Pancreas (tissue), 10 donors: ENCODE data around the gene SLC2A10. TPM values are rescaled to one million over a fixed set of nuclear protein-coding genes. Genes with fewer than 3 reads are reported as not detected.

Experiments
- ATAC-seq, 4 donors: fragments of 200-7000 bp; cut with Tn5 transposase; one replicate each; pipeline versions ENCODE4 v1.8.0 to v1.9.1; 2020; ENCODE audit warnings: mild to moderate bottlenecking in 4 of 4, moderate library complexity in 4 of 4
- DNase-seq, 6 donors: peaks; one replicate each; pipeline ENCODE4 v3.0.0-alpha.2; 2020
- FAIRE-seq: peaks from 2 replicates; lab custom pipeline; 2012; peaks lifted over from hg19 to GRCh38; lab: Jason Lieb, UNC
- H3K27ac ChIP-seq, 4 donors: fragments of 200-600 bp; sonication (generic); 1 replicate in 3 of 4; 2 replicates in 1 of 4; pipeline versions ENCODE4 v1.5.0 to v1.8.0; 2020
- H3K27me3 ChIP-seq, 4 donors: fragments of 200-600 bp; one replicate each; pipeline ENCODE4 v1.8.0; 2021
- H3K36me3 ChIP-seq, 3 donors: fragments of 200-600 bp; sonication (generic) in 1 of 3; one replicate each; pipeline versions ENCODE4 v1.5.0 to v1.8.0; 2020 to 2021
- H3K4me1 ChIP-seq, 3 donors: fragments of 200-600 bp; one replicate each; pipeline ENCODE4 v1.8.0; 2021
- H3K4me3 ChIP-seq, 4 donors: fragments of 200-600 bp; sonication (generic) in 2 of 4; one replicate each; pipeline versions ENCODE4 v1.5.0 to v1.8.0; 2020 to 2021
- H3K9me3 ChIP-seq, 4 donors: fragments of 200-600 bp; one replicate each; pipeline ENCODE4 v1.8.0; 2021
- WGBS, 2 donors: extraction: QIAGEN DNeasy Blood & Tissue Kit; methylation state at CpG; one replicate each; pipeline ENCODE4 v1.1.7; 2013; 5-methylcytosine and 5-hydroxymethylcytosine counted together
- intact Hi-C, 3 donors: fragments of 100-400 bp; cut with DNase I; formaldehyde crosslinking; loops; one replicate each; pipeline versions ENCODE4 v1.11.1 to v1.14.2; 2022
- polyA plus RNA-seq, 2 donors: library from polyadenylated mRNA; stranded (reverse); fragments of 200-250 nt; gene quantifications; one replicate each; pipeline ENCODE4 v1.2.3, GENCODE V29; 2013
- total RNA-seq, 6 donors: library from RNA; stranded (reverse); fragmentation: NEBNext Ultra II Directional in 4 of 6; extraction: Animal tissue kit (Norgen Biotek cat#: 25700) in 4 of 6; gene quantifications; one replicate each; pipeline versions ENCODE4 v1.2.1 to v1.2.4, GENCODE V29; 2021 to 2023
- TF ChIP-seq, protein P1 (sequence below), 4 donors: fragments of 200-600 bp; sonication (generic) in 3 of 4; IDR thresholded peaks; one replicate each; pipeline versions ENCODE4 v1.5.0 to v1.8.0; 2021; ENCODE audit warnings: antibody characterized with exemption in 4 of 4
- donor health status: healthy with polysubstance abuse.
- donor health status: DM: no; HTN: no; CAD: no; lungs with moderate emphysema.
- donor health status: DM: no; HTN: no; CAD: no.
- donor health status: control.
- donor health status: control.
- donor health status: Bipolar disorder and iron deficiency.
- donor health status: DM: yes; HTN: yes; CAD: no.
- donor health status: DM: no; HTN: no; CAD: no.
- donor health status: DM: no; HTN: no; CAD: no.
- donor health status: DM: yes; HTN: yes; CAD: no.

The SLC2A10 gene
- total and polyA plus RNA-seq, 8 donors: 10.9 to 20.9 (median 13.8) TPM

DNA sequence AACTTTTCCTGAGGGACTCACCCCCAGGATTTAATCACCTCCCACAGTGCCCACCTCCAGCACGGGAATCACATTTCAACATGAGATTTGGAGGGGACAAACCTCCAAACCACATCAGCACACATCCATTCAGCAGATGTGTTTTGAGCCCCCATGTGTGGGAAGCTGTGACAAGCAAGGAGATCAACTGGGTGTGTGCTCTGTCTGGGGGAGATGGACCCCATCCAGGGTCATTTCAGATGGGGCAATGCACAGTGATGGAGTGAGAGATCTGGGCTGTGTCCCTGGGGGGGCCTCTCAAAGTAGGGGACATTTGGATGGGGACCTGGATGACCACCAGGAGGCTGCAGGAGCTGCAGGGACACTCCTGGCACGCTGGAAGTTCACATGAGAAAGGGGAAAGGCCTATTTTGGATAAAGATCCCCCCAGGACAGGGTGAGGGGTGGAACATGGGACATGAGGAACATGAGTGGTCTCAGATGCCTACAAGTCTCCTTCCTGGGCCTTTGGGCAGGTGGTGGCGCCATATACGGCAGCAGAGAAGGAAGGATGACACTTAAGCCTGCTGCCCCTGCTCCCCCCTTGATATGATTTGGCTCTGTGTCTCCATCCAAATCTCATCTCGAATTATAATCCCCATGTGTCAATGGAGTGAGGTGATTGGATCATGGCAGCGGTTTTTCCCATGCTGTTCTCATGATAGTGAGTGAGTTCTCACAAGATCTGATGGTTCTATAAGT is 49.6 kb downstream of the SLC2A10 start:
- FAIRE-seq (no peak), ATAC-seq (no peak), DNase-seq (no peak)
- no peaks in the 10 kb centered on the region for H3K4me1 ChIP-seq
- H3K4me3 ChIP-seq: no peak overlapping the region
- H3K36me3 ChIP-seq: no peaks in the 10 kb centered on the region
- intact Hi-C loops: no loop called here
- 65 to 79% methylated on average over 6 of the region's 6 CpGs for WGBS, 2 donors
- TF ChIP-seq, protein P1, sequence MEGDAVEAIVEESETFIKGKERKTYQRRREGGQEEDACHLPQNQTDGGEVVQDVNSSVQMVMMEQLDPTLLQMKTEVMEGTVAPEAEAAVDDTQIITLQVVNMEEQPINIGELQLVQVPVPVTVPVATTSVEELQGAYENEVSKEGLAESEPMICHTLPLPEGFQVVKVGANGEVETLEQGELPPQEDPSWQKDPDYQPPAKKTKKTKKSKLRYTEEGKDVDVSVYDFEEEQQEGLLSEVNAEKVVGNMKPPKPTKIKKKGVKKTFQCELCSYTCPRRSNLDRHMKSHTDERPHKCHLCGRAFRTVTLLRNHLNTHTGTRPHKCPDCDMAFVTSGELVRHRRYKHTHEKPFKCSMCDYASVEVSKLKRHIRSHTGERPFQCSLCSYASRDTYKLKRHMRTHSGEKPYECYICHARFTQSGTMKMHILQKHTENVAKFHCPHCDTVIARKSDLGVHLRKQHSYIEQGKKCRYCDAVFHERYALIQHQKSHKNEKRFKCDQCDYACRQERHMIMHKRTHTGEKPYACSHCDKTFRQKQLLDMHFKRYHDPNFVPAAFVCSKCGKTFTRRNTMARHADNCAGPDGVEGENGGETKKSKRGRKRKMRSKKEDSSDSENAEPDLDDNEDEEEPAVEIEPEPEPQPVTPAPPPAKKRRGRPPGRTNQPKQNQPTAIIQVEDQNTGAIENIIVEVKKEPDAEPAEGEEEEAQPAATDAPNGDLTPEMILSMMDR (IDR thresholded peaks at IDR 0.05): no peak
- no peak overlapping the region for H3K27ac ChIP-seq
- no peaks in the 10 kb centered on the region for H3K9me3 ChIP-seq
- no peaks in the 10 kb centered on the region for H3K27me3 ChIP-seq

DNA sequence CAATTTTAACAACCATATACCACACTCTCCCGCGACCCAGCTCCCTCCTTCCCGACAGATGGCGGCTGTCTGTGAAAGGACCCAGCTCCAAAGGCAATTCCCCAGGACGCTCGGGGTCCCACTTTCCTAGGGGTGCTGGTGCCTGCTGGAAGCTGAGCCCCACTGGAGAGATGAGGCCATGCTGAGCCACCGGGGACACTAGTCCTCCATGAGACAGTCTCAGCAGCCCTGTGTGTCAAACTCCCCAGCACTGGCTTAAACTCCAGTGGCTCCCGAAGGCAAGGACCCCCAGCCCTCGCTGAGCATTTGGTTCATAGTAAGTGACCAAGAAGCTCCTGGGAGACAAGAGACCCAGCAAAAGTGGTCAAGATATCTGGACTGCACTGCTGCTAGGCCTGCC is 52.1 kb downstream of the SLC2A10 start:
- ATAC-seq: no peak
- TF ChIP-seq, protein P1 (IDR thresholded peaks at IDR 0.05): no peak
- no peaks in the 10 kb centered on the region for H3K9me3 ChIP-seq
- intact Hi-C loops: no loop called here
- no peak overlapping the region for H3K27ac ChIP-seq
- DNase-seq: no peak
- no peak for FAIRE-seq
- no peak overlapping the region for H3K4me3 ChIP-seq
- H3K4me1 ChIP-seq: no peaks in the 10 kb centered on the region
- WGBS, 2 donors: 69 to 81% methylated on average over 9 of the region's 9 CpGs
- no peaks in the 10 kb centered on the region for H3K36me3 ChIP-seq
- no peaks in the 10 kb centered on the region for H3K27me3 ChIP-seq

DNA sequence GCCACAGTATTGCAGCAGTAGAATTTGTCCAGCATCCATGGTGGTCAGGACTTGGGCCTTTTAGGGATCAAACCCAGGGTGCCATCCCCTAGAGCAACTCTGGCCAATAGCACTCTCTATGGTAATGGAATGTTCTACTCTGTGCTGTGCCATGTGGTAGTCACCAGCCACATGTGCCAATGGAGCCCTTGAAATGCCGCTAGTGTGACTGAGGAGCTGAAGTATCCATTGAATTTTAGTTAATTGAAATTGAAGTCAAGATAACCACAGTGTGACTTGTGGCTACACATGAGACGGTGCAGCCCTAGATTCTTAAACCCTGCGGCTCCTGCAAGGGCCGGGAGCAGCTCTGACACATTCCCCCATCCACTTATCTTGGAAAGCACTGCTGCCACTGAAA is 54.6 kb downstream of the SLC2A10 start:
- TF ChIP-seq, protein P1 (IDR thresholded peaks at IDR 0.05): no peak
- no peak for ATAC-seq

DNA sequence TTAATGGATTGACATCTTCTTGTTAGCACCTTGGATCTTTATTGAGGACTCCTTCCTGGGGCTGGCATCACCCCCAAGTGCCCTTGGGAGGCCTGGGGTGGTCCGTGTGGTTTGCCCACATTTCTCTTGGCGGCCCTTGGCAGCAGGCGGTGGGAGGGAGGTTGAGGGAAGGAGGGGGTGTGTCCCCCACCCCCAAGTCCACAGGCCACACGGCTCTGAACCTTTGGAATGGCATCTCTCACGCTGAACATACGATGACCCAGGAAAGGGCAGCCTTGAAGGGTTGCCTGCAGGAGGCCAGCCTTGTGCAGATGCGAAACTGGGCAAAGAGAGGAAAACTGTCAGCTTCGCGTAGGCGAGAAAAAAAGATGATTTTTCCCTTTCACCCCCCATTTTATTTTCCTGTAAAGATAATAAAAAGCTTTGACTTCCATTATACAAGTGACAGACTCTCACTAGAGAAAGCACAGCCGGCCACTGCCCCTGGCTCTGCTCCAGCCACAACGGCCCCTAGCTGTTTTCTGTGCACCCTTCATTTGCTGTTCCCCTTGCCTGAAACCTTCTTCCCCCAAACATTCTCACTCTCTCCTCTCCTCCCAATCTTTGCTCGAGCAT is 56.2 kb downstream of the SLC2A10 start:
- no peaks in the 10 kb centered on the region for H3K4me1 ChIP-seq
- intact Hi-C loops: no loop called here
- TF ChIP-seq, protein P1 (IDR thresholded peaks at IDR 0.05): no peak
- FAIRE-seq (no peak), DNase-seq (no peak), ATAC-seq (no peak)
- H3K27me3 ChIP-seq: no peaks in the 10 kb centered on the region
- no peaks in the 10 kb centered on the region for H3K36me3 ChIP-seq
- H3K4me3 ChIP-seq: no peak overlapping the region
- H3K9me3 ChIP-seq: no peaks in the 10 kb centered on the region
- 51 to 57% methylated on average over 13 of the region's 13 CpGs for WGBS, 2 donors
- no peak overlapping the region for H3K27ac ChIP-seq

More for the DNA sequence above, 54.6 kb downstream of the SLC2A10 start:
- intact Hi-C loops: no loop called here
- FAIRE-seq (no peak), DNase-seq (no peak)
- Histone ChIP-seq H3K4me1 (no peaks in the 10 kb centered on the region), H3K27ac (no peak overlapping the region), H3K9me3 (no peaks in the 10 kb centered on the region), H3K4me3 (no peak overlapping the region), H3K27me3 (no peaks in the 10 kb centered on the region), H3K36me3 (no peaks in the 10 kb centered on the region)
- WGBS, 2 donors: 79 to 89% methylated on average over 4 of the region's 4 CpGs
